ENCODE data around the gene PTRHD1. TPM values are rescaled to one million over a fixed set of nuclear protein-coding genes. Genes with fewer than 3 reads are reported as not detected.
"Not testable (repeated sequence)": the region's sequence is repeated elsewhere in the genome, so short reads cannot be mapped to it uniquely, and the experiment has no call there.

Gene PTRHD1
- 10 to 100 TPM; 13.7 to 24.4 TPM for total RNA-seq

DNA sequence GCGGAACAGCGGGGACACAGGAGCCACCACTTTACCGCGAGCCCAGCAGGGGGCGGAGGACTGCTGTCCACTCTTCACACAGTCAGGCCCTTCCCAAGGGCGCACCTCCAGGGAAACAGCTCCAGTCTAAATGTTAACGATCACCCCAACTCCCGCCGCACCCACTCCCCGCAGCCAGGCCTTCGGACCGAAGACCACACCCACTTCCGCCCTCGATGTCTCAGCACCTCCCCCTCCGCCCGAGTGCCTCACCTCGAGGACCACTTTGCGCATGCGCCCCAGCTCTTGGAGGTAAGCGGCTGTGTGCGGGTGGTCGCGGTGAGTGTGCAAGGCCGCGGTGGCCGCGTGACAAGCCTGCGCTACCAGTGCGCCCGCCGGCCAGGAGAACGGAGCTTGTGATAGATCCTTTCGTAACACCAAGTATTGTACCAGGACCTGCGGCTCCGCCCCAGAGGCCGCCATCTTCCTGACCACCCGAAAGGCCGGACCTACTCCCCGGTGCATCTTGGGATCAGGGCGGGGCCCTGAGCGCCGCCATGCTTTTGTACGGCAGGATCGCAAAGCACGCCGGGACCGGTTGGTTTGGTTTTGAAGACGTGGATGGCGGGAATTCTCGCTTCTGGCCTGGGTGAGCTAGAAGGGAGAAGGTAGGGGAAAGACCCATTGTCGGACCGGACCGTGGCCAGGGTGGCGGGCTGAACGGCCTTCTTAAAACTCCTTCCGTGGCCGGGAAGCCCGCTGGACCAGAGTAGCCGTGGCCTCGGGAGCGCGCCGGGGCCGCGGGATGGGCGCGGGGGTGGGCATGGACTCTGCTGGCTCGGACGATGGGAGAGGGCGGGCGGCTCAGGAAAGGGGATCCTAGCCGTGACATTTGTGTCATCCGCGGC, at the start of gene PTRHD1, which contains the start of gene CENPO:
TSS of gene PTRHD1 (minus strand) at position 518 of the 887 bp plus-strand sequence. CDS start at position 504, 14 bp downstream.
TSS of gene CENPO (plus strand) at position 552 of the 887 bp plus-strand sequence. CDS start 495 bp downstream, outside the sequence.
- H3K27ac Mint-ChIP-seq = peak within 1 kb of the TSS; percentile 97 to 99
- peaks cover 0 to 3% of the 10 kb centered on the region in 2 donors for H3K9me3 Mint-ChIP-seq
- ATAC-seq (peak; percentile 95 to 97), DNase-seq (ENCODE audit: low spot score in 2 of 2) (peak; percentile 92 to 98)
- H3K36me3 Mint-ChIP-seq = peaks cover 36 to 56% of the 10 kb centered on the region in 2 donors

DNA sequence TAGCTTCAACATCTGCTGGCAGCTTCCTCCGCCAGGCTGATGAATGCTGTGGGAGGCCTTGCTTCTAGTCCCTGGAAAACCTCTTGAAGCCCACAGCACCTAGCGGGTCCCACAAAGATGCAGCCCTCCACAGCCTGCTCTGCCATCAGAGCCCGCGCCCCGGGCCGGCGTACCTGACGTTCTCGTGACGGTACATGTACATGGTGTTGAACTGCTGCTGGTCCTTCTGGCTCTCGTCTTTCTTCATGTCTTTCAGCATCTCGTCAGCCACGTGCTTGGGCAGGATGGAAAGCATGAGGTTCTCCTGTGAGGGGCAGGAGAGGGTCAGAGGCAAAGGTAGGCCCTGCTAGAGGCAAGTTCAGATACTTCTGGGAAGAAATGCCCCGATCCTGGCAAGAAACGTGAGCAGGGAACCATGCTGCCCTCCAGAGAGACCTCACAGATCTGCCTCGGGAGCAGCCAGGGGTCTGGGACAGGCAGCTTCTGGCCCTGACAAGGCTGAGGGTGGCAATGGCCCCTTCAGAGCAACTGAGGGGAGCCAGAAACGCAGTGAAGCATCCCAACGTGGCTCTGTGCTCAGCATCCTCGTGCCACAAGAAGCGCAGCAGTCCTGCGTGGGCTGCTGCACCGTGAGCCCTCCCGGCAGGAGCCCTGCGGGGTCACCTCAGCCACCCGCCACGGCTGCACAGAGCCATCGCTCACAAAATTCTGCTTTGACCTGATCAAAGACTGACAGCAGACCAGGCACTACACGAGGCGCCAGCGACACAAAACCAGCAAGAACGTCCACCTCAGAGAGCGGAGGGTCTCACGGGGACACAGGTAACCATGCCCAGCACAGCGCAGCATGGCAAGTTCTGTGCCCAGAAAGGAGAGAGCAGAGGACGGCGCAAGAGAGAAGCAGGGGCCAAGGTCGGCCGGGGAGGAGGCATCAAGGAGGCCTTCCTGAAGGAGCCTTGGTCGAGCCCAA, 49.2 kb upstream of the PTRHD1 start:
- Mint-ChIP-seq H3K27ac (no peak overlapping the region), H3K36me3 (peaks cover 0 to 4% of the 10 kb centered on the region in 2 donors), H3K9me3 (no peaks in the 10 kb centered on the region)
- DNase-seq (ENCODE audit: low spot score in 2 of 2) = no peak
- no peak for ATAC-seq

DNA sequence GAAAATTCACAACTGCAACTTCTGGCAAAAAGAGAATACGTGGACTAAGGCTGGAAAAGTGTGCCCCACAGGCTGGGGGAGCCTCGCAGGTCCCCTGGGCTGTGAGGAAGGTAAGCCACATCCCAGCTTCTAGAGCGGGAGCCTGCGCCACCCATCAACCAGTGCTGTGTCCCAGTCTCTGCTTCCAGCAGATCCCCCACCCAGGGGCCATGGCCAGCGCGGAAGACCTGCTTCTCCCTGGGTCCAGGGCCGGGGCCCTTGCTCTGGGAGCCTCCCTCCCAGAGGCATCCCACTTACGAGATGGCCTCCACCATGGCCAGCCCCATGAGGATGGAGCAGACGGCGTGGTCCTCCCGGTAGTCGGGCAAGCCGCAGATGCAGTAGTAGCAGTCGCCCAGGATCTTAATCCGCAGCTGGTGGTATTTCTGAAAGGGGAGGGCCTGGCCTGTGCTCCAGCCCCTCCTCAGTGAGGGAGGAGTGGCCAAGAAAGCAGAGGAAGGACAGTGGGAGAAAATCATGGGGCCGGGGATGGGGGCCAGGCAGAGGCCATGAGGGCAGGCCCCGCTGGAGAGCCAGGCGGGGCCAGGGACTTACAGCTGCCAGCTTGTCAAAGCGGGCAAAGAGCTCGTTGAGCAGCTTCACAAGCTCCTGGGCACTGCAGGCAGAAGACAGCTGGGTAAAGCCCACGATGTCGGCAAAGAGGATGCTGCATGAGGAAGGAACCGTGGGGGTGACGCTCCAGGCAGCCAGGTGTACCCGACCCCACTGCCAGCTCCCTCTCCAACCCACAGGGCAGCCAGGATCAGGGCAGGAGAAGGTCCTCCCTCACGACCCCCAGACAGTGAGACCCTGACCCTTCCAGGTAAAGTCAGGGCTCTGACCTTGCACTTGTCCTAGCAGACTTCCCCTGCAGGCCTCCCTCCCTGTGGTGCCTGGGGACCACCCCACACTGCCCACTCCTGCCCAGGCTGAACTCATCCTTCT, 48.1 kb upstream of the PTRHD1 start:
- no peak for DNase-seq (ENCODE audit: low spot score in 2 of 2)
- H3K27ac Mint-ChIP-seq = peak overlapping the region in 1 of 2 donors; percentile 29
- H3K36me3 Mint-ChIP-seq = no peaks in the 10 kb centered on the region
- H3K9me3 Mint-ChIP-seq = no peaks in the 10 kb centered on the region
- ATAC-seq = no peak

DNA sequence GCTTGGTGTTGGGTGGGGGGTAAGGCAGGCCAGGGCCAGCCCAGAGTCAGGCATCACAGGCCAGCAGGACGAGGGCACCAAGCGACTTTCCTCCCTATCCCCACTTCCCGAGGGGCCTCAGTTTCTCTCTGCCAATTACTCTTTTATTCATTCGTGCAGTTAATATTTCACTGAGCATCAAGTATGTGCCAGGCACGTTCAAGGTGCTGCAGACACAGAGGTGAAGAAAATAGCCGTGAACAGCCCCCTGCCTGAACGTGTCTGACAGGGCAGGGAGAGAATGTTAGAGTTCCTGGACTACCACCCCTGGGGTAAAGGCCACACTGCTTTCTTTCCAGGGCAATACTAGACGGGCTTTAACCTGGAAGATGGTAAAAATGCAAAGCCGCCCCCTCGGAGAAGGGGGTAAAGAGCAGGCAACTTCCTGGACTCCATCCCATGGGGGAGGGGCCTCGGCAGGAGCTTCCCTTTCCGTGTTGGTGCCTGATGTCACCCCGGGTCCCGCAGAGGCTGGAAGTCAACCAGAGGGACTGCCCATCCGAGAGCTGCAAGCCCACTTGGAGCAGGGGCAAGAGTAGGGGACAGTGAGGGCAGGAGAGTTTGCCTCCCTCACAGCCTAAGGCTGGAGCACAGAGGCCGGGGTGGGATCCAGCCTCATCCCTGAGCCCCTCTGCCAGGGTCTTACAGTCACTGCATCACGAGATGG, 47.1 kb upstream of the PTRHD1 start:
- no peak for DNase-seq (ENCODE audit: low spot score in 2 of 2)
- ATAC-seq = no peak
- Mint-ChIP-seq H3K36me3 (peaks cover 0 to 6% of the 10 kb centered on the region in 2 donors), H3K9me3 (no peaks in the 10 kb centered on the region), H3K27ac (peak overlapping the region in 1 of 2 donors; percentile 52)

DNA sequence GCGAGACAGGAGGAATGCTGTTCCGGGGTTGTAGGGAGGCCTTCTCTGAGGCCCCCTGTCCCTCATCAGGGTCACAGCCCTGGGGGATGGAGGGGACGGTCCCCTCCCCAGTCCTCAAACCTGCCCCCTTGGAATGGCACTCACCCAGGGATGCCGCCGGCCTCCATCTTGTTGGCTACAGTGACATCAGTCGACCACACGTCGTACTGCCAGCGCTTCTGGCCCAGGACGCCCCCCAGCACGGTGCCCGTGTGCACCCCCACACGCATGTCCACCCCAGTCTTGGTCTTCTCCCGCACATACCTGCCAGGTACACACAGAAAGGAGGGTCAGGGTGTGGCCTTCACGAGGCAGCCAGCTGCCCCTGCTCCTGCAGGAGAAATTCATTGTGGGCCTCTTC, 46.5 kb upstream of the PTRHD1 start:
- ATAC-seq (no peak), DNase-seq (ENCODE audit: low spot score in 2 of 2) (no peak)
- Mint-ChIP-seq H3K9me3 (no peaks in the 10 kb centered on the region), H3K36me3 (peaks cover 0 to 12% of the 10 kb centered on the region in 2 donors), H3K27ac (peak overlapping the region in 1 of 2 donors; percentile 28)

DNA sequence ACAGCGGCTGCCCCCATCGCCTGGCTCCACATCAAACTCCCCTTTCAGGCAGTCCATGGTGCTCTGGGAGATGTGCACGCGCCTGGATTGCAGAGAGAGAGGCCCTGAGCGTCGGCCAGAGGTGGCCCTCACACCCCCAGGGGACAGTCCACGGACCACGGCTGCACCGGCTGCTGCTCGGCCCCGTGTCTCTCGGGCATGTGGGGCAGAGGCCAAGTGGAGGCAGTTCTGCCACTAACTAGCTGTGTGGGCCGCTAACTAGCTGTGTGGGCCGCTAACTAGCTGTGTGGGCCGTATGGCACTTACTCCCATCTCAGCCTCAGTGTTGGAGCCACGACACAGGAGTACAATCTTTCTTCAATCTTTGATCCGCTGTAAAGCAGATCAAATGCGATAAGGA, 45.4 kb upstream of the PTRHD1 start:
- Mint-ChIP-seq H3K9me3 (no peaks in the 10 kb centered on the region), H3K27ac (no peak overlapping the region), H3K36me3 (peaks cover 0 to 21% of the 10 kb centered on the region in 2 donors)
- ATAC-seq (no peak), DNase-seq (ENCODE audit: low spot score in 2 of 2) (no peak)

- no peak for ATAC-seq
Observed at GRCh38 chr2:24837996-24838513, 44.9 kb upstream of the PTRHD1 start.

DNA sequence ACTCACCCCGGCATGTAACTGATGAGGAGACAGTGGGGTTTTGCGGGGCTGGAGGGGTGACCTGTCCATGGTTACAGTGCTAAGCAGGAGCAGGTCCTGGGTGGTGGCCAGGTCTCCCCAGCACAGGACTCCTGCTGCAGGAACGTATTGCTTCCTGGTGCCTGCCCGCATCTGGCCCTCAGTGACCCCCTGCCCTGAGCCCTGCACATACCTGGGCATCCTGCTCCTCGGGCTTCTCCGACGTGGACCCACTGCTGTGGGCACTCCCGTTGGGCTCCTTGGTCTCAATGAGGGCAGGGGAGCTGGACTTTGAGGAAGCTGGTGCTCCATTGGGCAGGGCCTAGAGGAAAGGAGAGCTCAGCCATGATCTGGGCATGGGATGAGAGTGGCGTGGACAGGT, 43.5 kb upstream of the PTRHD1 start:
- no peak for DNase-seq (ENCODE audit: low spot score in 2 of 2)
- H3K27ac Mint-ChIP-seq = no peak overlapping the region
- H3K9me3 Mint-ChIP-seq = no peaks in the 10 kb centered on the region
- no peak for ATAC-seq
- peaks cover 0 to 23% of the 10 kb centered on the region in 2 donors for H3K36me3 Mint-ChIP-seq

More at GRCh38 chr2:24837996-24838513, 44.9 kb upstream of the PTRHD1 start:
- H3K27ac Mint-ChIP-seq = no peak overlapping the region
- no peaks in the 10 kb centered on the region for H3K9me3 Mint-ChIP-seq
- H3K36me3 Mint-ChIP-seq = peaks cover 0 to 23% of the 10 kb centered on the region in 2 donors
- no peak for DNase-seq (ENCODE audit: low spot score in 2 of 2)

DNA sequence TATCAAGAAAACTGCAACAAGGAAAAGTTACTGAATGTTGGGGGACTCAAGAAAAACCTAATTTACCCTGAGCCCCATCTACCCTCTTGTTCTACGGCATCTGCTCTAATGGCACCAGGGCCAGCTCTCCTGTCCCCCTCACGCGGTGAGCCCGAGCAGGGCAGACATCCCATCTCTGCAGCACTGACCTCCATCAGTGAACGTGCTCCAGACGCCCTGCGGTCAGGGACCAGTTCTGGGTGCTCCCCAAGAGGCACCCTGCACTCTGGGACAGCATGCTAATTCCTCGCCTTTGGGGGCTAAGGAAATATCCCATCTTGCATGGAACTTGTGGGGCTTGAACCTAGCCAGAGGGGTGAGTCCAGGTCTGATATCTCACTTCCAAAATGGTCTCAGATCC, 43.0 kb upstream of the PTRHD1 start:
- Mint-ChIP-seq H3K9me3 (no peaks in the 10 kb centered on the region), H3K27ac (peak overlapping the region in 1 of 2 donors; percentile 4), H3K36me3 (peaks cover 0 to 23% of the 10 kb centered on the region in 2 donors)
- no peak for ATAC-seq
- DNase-seq (ENCODE audit: low spot score in 2 of 2) = no peak

GRCh38 chr2:24835411-24835810, 42.2 kb upstream of the PTRHD1 start:
- not testable (repeated sequence) for ATAC-seq; DNase-seq (ENCODE audit: low spot score in 2 of 2); H3K9me3 Mint-ChIP-seq
- H3K36me3 Mint-ChIP-seq = peaks cover 0 to 23% of the 10 kb centered on the region in 2 donors
- H3K27ac Mint-ChIP-seq = peak overlapping the region; percentile 4 to 81

GRCh38 chr2:24834733-24835395, 41.7 kb upstream of the PTRHD1 start:
- peaks cover 0 to 23% of the 10 kb centered on the region in 2 donors for H3K36me3 Mint-ChIP-seq
- DNase-seq (ENCODE audit: low spot score in 2 of 2) (no peak), ATAC-seq (no peak)
- H3K9me3 Mint-ChIP-seq = no peaks in the 10 kb centered on the region
- peak overlapping the region in 1 of 2 donors; percentile 81 for H3K27ac Mint-ChIP-seq

GRCh38 chr2:24833821-24834732, 40.9 kb upstream of the PTRHD1 start:
- Mint-ChIP-seq H3K27ac (no peak overlapping the region), H3K36me3 (peaks cover 0 to 23% of the 10 kb centered on the region in 2 donors), H3K9me3 (no peaks in the 10 kb centered on the region)
- DNase-seq (ENCODE audit: low spot score in 2 of 2) (no peak), ATAC-seq (peak in 1 of 2 donors; percentile 8)

DNA sequence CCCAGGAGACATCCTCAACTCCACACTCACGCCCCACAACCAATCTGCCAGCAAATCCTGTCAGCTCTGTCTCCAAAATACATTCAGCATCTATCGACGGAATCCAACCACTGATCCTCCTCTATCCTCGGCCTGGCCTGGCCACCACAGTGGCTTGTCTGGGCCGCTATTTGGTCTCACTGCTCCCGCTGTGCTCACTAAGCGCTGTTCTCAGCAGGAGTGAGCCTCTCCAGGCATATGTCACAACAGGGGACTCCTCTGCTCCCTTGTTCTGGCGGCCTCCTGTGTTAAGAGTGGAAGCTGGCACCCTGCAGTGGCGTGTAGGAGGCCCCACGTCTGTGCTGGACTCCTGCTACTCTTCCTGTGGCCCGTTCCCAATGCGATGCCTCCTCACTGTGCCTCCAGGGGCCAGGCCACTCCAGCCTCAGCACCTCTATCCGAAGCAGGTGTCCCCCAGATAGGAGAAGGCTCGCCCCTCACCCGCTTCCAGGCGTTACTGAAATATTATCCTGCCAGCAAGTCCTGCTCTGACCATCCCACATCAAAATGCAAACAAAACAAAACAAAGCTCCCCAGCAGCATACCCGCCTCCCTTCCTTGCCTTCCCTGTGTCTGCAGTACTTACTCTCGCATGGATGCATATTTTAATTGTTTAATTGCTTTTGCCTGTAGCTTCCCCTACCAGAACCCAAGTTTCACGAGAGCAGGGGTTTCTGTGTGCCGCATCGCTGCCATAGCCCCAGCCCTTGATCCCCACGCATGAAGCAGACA, 39.9 kb upstream of the PTRHD1 start:
- H3K9me3 Mint-ChIP-seq = no peaks in the 10 kb centered on the region
- DNase-seq (ENCODE audit: low spot score in 2 of 2) (no peak), ATAC-seq (no peak)
- peaks cover 0 to 23% of the 10 kb centered on the region in 2 donors for H3K36me3 Mint-ChIP-seq
- H3K27ac Mint-ChIP-seq = peak overlapping the region; percentile 8 to 9

Data from activated naive CD4-positive, alpha-beta T cell treated with anti-CD3 and anti-CD28 coated beads, Interleukin-2, amount 50 U/mL, for 72 hours (primary cell).